ENCODE data around the gene UGT1A8.

DNA sequence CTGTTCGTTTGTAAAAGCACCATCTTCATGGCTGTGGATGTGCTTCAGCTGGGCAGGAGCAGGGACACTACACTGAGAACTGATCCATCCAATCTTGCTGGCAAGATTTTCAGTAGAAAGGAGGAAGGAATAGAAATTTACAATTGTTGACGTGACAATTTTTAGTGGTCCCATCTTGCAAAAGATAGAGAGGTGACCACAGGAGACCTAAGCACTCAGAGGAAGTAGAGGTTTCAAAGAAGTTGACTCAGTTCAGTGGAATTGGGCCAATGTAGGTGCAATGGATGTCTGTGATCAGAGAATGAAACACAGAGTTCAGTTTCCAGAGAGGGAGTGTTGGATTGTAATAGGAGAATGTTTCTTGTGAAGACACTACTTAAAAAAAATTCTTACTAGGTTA lies 96.7 kb downstream of the UGT1A8 start:
- no peak for TF ChIP-seq CTCF (IDR thresholded peaks at IDR 0.05; ENCODE audit: low read depth, low read length)
- no peak for TF ChIP-seq MAX (IDR thresholded peaks at IDR 0.05; ENCODE audit: low read depth, low read length)
- no peak for TF ChIP-seq POLR2A (IDR thresholded peaks at IDR 0.05; ENCODE audit: extremely low read depth, insufficient read length)
